Measurements from ENCODE around the gene GRIA3. TPM values are rescaled to one million over a fixed set of nuclear protein-coding genes. Genes with fewer than 3 reads are reported as not detected.

The GRIA3 gene
- total RNA-seq, 2 experiments from 2014 or later = not detected

DNA sequence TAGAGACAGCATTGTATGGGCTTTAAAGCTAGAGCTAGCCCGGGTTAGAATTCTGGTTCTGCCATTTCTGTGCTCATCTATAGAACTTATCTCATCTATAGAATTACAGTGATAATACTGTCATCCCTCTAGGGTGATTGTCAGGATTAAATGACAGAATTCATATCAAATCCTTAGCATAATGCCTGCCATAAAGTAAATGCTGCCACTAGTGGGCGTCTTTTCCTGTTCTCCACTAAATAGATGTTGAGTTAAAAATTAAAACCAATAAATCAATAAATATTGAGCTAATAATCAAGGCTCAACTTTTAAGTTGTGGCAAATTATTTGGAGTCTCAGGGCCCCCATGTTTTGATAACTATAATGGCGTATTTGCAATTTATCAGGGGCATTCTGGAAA lies 19.7 kb downstream of the GRIA3 start:
- H3K27ac Mint-ChIP-seq = no peak overlapping the region
- no peaks in the 10 kb centered on the region for H3K27me3 Mint-ChIP-seq (ENCODE audit: low read depth)
- intact Hi-C loops (cut with micrococcal nuclease) = no loop called here
- no peaks in the 10 kb centered on the region for H3K9me3 Mint-ChIP-seq
- CTCF ChIA-PET = no interaction called here
- H3K36me3 Mint-ChIP-seq (ENCODE audit: low read depth) = no peaks in the 10 kb centered on the region
- DNase-seq = no peak
- no peak overlapping the region for H3K4me3 Mint-ChIP-seq
- H3K4me1 Mint-ChIP-seq (ENCODE audit: low read depth) = no peaks in the 10 kb centered on the region

GRCh38 chrX:123206176-123206575 lies 22.1 kb downstream of the GRIA3 start:
- no peak for DNase-seq
- no peak overlapping the region for H3K27ac Mint-ChIP-seq
- no peaks in the 10 kb centered on the region for H3K4me1 Mint-ChIP-seq (ENCODE audit: low read depth)
- H3K36me3 Mint-ChIP-seq (ENCODE audit: low read depth) = no peaks in the 10 kb centered on the region
- H3K4me3 Mint-ChIP-seq = no peak overlapping the region
- no peaks in the 10 kb centered on the region for H3K9me3 Mint-ChIP-seq
- CTCF ChIA-PET = no interaction called here
- intact Hi-C loops (cut with micrococcal nuclease) = no loop called here
- H3K27me3 Mint-ChIP-seq (ENCODE audit: low read depth) = no peaks in the 10 kb centered on the region

- Mint-ChIP-seq H3K36me3 (ENCODE audit: low read depth) (no peaks in the 10 kb centered on the region), H3K4me1 (ENCODE audit: low read depth) (no peaks in the 10 kb centered on the region), H3K27ac (no peak overlapping the region), H3K9me3 (no peaks in the 10 kb centered on the region), H3K4me3 (no peak overlapping the region), H3K27me3 (ENCODE audit: low read depth) (no peaks in the 10 kb centered on the region)
- CTCF ChIA-PET = no interaction called here
- DNase-seq = no peak
- intact Hi-C loops (cut with micrococcal nuclease) = no loop called here
These were observed 26.2 kb downstream of the GRIA3 start for GRCh38 chrX:123210252-123210651.

DNA sequence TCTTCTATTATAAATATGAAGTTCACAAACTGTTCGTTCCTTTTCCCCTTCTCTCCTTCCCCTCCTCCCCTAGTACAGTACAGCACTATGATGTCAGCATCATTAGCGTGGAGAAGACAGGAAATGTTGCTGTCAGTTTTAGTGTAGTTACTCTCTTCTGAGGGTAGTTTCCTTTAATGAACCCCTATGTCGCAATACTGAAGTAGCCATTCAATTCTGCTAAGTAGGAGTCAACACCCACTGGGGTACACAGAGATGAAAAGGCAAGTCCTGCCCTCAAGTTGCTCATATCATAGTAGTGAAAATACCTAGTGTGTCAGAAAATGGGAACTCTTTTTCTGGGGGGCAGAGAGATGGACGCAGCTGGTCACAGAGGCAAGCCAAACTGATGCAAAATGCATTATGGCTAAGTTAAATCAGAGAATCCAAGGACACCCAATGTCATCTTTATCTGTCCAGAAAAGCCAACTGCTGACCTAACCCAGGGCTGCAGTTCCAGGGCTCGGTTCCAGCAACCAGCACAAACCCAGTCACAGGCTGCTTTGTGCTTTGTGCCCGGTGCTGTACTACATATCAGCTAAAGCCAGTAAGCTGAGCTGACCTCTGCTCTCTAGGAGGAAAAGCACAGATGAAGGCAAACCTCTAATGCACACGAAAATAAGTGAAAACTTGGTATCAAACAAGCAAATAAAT lies 31.5 kb downstream of the GRIA3 start:
- Mint-ChIP-seq H3K36me3 (ENCODE audit: low read depth) (no peaks in the 10 kb centered on the region), H3K4me1 (ENCODE audit: low read depth) (no peaks in the 10 kb centered on the region), H3K4me3 (no peak overlapping the region), H3K9me3 (no peaks in the 10 kb centered on the region), H3K27ac (no peak overlapping the region), H3K27me3 (ENCODE audit: low read depth) (no peaks in the 10 kb centered on the region)
- intact Hi-C loops (cut with micrococcal nuclease) = no loop called here
- CTCF ChIA-PET = no interaction called here
- DNase-seq = no peak

- intact Hi-C loops (cut with micrococcal nuclease) = no loop called here
- Mint-ChIP-seq H3K4me3 (no peak overlapping the region), H3K4me1 (ENCODE audit: low read depth) (no peaks in the 10 kb centered on the region), H3K36me3 (ENCODE audit: low read depth) (no peaks in the 10 kb centered on the region), H3K27me3 (ENCODE audit: low read depth) (no peaks in the 10 kb centered on the region), H3K27ac (no peak overlapping the region), H3K9me3 (no peaks in the 10 kb centered on the region)
- CTCF ChIA-PET = no interaction called here
- DNase-seq = no peak
These were observed 33.0 kb downstream of the GRIA3 start for GRCh38 chrX:123217077-123217476.

GRCh38 chrX:123217728-123218127 lies 33.6 kb downstream of the GRIA3 start:
- Mint-ChIP-seq H3K27ac (no peak overlapping the region), H3K4me1 (ENCODE audit: low read depth) (no peaks in the 10 kb centered on the region), H3K9me3 (no peaks in the 10 kb centered on the region), H3K36me3 (ENCODE audit: low read depth) (no peaks in the 10 kb centered on the region), H3K27me3 (ENCODE audit: low read depth) (no peaks in the 10 kb centered on the region), H3K4me3 (no peak overlapping the region)
- CTCF ChIA-PET = no interaction called here
- DNase-seq = no peak
- intact Hi-C loops (cut with micrococcal nuclease) = no loop called here

DNA sequence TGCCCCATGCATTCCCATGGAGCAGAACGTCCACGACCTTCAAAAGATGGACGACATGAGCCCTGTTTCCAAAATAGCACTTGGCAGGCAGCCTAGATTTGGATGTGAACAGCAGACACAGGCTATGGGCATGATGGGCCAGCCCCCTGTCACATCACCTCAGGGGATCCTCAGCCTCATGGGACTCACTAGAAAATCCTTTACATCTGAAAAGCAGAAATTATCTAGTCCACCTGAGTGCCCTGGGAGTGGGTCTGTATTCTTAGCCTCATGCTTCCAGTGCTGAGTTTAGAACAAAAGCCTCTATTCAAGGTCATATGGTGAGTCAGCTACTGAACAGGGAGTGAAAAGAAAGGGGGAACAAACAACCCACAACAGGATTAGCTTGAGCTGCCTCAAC lies 35.8 kb downstream of the GRIA3 start:
- DNase-seq = no peak
- Mint-ChIP-seq H3K4me3 (no peak overlapping the region), H3K9me3 (no peaks in the 10 kb centered on the region), H3K27me3 (ENCODE audit: low read depth) (no peaks in the 10 kb centered on the region), H3K4me1 (ENCODE audit: low read depth) (no peaks in the 10 kb centered on the region), H3K27ac (no peak overlapping the region), H3K36me3 (ENCODE audit: low read depth) (no peaks in the 10 kb centered on the region)
- intact Hi-C loops (cut with micrococcal nuclease) = no loop called here
- CTCF ChIA-PET = no interaction called here

- H3K9me3 Mint-ChIP-seq = no peaks in the 10 kb centered on the region
- intact Hi-C loops (cut with micrococcal nuclease) = no loop called here
- H3K36me3 Mint-ChIP-seq (ENCODE audit: low read depth) = no peaks in the 10 kb centered on the region
- H3K27ac Mint-ChIP-seq = no peak overlapping the region
- CTCF ChIA-PET = no interaction called here
- no peak for DNase-seq
- no peaks in the 10 kb centered on the region for H3K4me1 Mint-ChIP-seq (ENCODE audit: low read depth)
- H3K27me3 Mint-ChIP-seq (ENCODE audit: low read depth) = no peaks in the 10 kb centered on the region
- no peak overlapping the region for H3K4me3 Mint-ChIP-seq
These were observed 38.8 kb downstream of the GRIA3 start for GRCh38 chrX:123222920-123223319.

- intact Hi-C loops (cut with micrococcal nuclease) = no loop called here
- CTCF ChIA-PET = no interaction called here
- H3K27ac Mint-ChIP-seq = no peak overlapping the region
- H3K36me3 Mint-ChIP-seq (ENCODE audit: low read depth) = no peaks in the 10 kb centered on the region
- no peaks in the 10 kb centered on the region for H3K27me3 Mint-ChIP-seq (ENCODE audit: low read depth)
- DNase-seq = no peak
- H3K9me3 Mint-ChIP-seq = no peaks in the 10 kb centered on the region
- H3K4me1 Mint-ChIP-seq (ENCODE audit: low read depth) = no peaks in the 10 kb centered on the region
- no peak overlapping the region for H3K4me3 Mint-ChIP-seq
These were observed 39.3 kb downstream of the GRIA3 start for GRCh38 chrX:123223409-123223808.

- no peaks in the 10 kb centered on the region for H3K36me3 Mint-ChIP-seq (ENCODE audit: low read depth)
- H3K4me1 Mint-ChIP-seq (ENCODE audit: low read depth) = no peaks in the 10 kb centered on the region
- H3K27me3 Mint-ChIP-seq (ENCODE audit: low read depth) = no peaks in the 10 kb centered on the region
- no peak overlapping the region for H3K4me3 Mint-ChIP-seq
- peak overlapping the region; percentile 15 for H3K27ac Mint-ChIP-seq
- no peaks in the 10 kb centered on the region for H3K9me3 Mint-ChIP-seq
- intact Hi-C loops (cut with micrococcal nuclease) = no loop called here
- no peak for DNase-seq
- CTCF ChIA-PET = no interaction called here
These were observed 39.8 kb downstream of the GRIA3 start for GRCh38 chrX:123223859-123224258.

DNA sequence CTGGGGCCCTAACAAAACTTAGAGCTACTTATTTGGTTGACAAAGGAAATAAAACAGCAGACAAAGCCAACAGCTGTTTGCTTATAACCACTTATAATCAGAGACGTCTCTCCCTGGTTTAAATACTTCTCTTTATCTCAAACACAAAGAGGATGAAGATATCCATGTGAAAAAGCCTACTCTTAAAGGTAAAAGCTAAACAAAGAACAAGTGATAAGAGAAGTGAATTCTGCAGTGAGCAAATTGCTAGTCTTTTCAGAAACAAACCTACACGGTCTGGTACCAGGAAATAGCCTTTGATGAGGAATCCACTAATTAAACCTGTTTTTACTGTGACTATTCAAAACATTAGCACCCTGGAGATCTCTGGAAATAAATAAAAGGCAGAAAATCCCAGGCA lies 46.7 kb downstream of the GRIA3 start:
- H3K36me3 Mint-ChIP-seq (ENCODE audit: low read depth) = no peaks in the 10 kb centered on the region
- no peaks in the 10 kb centered on the region for H3K4me1 Mint-ChIP-seq (ENCODE audit: low read depth)
- H3K27me3 Mint-ChIP-seq (ENCODE audit: low read depth) = peaks cover 2% of the 10 kb centered on the region
- CTCF ChIA-PET = no interaction called here
- H3K4me3 Mint-ChIP-seq = no peak overlapping the region
- DNase-seq = no peak
- no peaks in the 10 kb centered on the region for H3K9me3 Mint-ChIP-seq
- H3K27ac Mint-ChIP-seq = no peak overlapping the region
- intact Hi-C loops (cut with micrococcal nuclease) = no loop called here

GRCh38 chrX:123236859-123237258 lies 52.8 kb downstream of the GRIA3 start:
- no peak for DNase-seq
- intact Hi-C loops (cut with micrococcal nuclease) = no loop called here
- CTCF ChIA-PET = no interaction called here

GRCh38 chrX:123237271-123237670 lies 53.2 kb downstream of the GRIA3 start:
- intact Hi-C loops (cut with micrococcal nuclease) = no loop called here

More at GRCh38 chrX:123236859-123237258, 52.8 kb downstream of the GRIA3 start:
- Mint-ChIP-seq H3K4me1 (ENCODE audit: low read depth) (no peaks in the 10 kb centered on the region), H3K27me3 (ENCODE audit: low read depth) (peaks cover 2% of the 10 kb centered on the region), H3K4me3 (no peak overlapping the region), H3K36me3 (ENCODE audit: low read depth) (no peaks in the 10 kb centered on the region), H3K27ac (no peak overlapping the region), H3K9me3 (no peaks in the 10 kb centered on the region)

GRCh38 chrX:123254457-123254856 lies 70.4 kb downstream of the GRIA3 start:
- no peaks in the 10 kb centered on the region for H3K36me3 Mint-ChIP-seq (ENCODE audit: low read depth)

More at GRCh38 chrX:123237271-123237670, 53.2 kb downstream of the GRIA3 start:
- Mint-ChIP-seq H3K27ac (no peak overlapping the region), H3K27me3 (ENCODE audit: low read depth) (peaks cover 2% of the 10 kb centered on the region), H3K36me3 (ENCODE audit: low read depth) (no peaks in the 10 kb centered on the region), H3K4me1 (ENCODE audit: low read depth) (no peaks in the 10 kb centered on the region), H3K9me3 (no peaks in the 10 kb centered on the region), H3K4me3 (no peak overlapping the region)
- DNase-seq = no peak
- CTCF ChIA-PET = no interaction called here

More at GRCh38 chrX:123254457-123254856, 70.4 kb downstream of the GRIA3 start:
- Mint-ChIP-seq H3K4me1 (ENCODE audit: low read depth) (no peaks in the 10 kb centered on the region), H3K4me3 (no peak overlapping the region), H3K27ac (no peak overlapping the region), H3K9me3 (peaks cover 2% of the 10 kb centered on the region), H3K27me3 (ENCODE audit: low read depth) (peaks cover 3% of the 10 kb centered on the region)
- intact Hi-C loops (cut with micrococcal nuclease) = no loop called here
- CTCF ChIA-PET = no interaction called here
- no peak for DNase-seq
